Activated T-cell treated with anti-CD3 and anti-CD28 coated beads for 4 hours (primary cell): ENCODE measurements around the gene SLFN12L.
"Not testable (repeated sequence)": the region's sequence is repeated elsewhere in the genome, so short reads cannot be mapped to it uniquely, and the experiment has no call there.

Source experiments
- DNase-seq: peaks from one replicate; pipeline ENCODE4 v3.0.0-alpha.2; 2020

The SLFN12L gene

GRCh38 chr17:35493040-35493439 lies 44.4 kb downstream of the SLFN12L start:
- no peak for DNase-seq

GRCh38 chr17:35491417-35491816 lies 46.1 kb downstream of the SLFN12L start:
- DNase-seq = no peak

- no peak for DNase-seq
Observed at GRCh38 chr17:35489944-35490343, 47.5 kb downstream of the SLFN12L start.

DNA sequence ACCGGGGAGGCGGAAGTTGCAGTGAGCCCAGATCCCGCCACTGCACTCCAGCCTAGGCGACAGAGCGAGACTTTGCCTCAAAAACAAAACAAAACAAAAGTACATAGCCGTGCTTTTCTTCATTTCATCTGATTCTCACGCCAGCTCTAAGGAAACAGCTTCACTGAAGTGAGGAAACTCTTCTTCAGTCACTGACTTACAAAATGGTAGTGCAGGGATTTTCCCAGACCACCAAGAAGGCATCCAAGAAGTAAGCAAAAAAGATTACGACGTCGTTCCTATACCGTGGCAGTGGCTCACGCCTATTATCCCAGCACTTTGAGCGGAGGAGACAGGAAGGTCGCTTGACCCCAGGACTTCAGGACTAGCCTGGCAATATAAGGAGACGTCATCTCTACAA lies 48.5 kb downstream of the SLFN12L start:
- DNase-seq = no peak

DNA sequence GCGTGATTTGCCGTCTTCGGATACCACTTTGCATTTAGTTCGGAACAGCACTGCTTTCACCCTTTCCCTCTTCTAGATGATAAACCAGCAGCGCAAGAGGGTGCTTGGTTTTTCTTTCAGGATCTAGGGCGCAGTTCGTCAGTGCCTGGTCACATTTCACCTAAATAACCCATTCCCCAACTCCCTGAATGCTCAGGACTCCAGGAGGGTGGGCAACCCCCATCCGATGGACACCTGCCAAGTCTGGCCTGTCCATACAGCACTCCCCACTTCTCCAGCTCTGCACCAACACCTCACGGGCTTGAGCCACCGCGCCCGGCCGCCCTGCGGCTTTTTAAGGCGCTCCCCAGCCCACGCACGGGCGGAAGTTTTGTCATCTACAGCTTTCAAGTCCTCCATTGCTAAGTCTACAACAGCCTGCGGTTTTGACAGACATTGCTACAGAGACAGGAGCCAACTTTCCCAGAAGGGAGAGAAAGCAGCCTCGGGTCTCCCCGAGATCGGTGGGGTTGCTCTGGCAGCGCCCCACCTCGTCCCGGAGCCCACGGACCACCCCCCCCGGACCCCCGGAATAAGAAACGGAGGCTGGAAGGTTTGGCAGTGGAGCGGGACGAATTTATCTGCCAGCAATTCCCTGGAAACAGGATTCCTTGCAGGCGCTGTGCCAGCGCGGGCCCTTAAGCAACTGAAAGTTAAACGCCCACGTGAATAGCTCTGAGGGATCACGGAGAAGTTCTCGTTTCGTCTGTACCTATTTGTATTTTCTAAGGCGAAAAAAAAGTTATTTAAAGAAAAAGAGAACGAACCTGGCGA lies 50.4 kb downstream of the SLFN12L start:
- peak; percentile 70 for DNase-seq

DNA sequence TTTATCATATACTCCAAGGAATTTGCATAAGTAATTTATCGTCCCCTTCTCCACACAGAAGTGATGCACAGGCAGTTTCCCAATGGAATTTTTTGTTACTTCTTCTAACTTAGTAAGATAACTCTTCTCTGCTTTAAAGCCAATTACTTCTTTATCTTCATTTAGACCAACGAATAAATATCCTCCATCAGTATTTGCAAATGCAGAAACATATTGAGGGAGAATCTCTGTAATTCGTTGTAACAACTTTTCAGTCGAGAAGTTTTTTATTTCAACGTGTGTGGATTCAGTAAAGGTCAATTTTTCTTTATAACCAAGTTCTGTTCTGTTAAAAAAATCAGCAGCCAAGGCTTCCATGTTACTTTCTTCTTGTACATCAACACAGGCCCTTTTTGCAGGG lies 58.2 kb downstream of the SLFN12L start:
- DNase-seq = no peak

DNA sequence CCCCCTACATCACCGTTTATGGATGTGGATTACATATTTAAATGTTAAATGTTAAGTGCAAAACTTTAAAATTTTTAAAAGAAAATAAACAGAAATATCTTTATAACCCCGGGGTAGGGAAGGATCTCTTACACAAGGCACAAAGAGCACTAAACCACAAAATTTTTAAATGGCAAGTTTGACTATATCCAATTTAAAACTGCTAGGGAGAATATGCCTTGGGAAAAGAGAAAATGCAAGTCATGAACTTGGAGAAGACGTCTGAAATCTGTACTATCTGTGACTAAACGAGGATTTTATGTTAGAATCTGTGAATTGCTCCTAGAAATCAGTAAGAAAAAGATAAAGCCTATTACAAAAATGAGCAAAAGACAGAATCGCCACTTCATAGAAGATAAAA lies 60.2 kb downstream of the SLFN12L start:
- no peak for DNase-seq

DNA sequence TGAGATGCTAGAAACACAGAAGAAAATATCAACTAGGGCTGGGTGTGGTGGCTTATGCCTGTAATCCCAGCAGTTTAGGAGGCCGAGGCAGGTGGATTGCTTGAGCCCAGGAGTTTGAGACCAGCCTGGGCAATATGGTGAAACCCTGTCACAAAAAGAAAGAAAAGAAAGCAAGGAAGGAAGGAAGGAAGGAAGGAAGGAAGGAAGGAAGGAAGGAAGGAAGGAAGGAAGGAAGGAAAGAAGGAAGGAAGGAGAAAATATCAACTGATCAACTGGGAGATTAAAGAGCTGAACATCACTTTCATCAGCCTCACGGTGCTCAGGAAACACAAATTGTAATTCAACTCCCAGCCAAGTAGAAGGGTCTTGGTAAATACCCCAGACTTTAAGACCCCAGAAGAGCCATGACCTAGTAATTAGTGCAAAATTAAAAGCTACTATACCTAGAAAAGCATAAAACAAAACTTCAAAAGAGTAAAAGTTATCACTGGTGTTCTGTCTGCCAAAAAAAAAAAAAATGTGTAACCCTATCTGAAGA lies 61.1 kb downstream of the SLFN12L start:
- no peak for DNase-seq

DNA sequence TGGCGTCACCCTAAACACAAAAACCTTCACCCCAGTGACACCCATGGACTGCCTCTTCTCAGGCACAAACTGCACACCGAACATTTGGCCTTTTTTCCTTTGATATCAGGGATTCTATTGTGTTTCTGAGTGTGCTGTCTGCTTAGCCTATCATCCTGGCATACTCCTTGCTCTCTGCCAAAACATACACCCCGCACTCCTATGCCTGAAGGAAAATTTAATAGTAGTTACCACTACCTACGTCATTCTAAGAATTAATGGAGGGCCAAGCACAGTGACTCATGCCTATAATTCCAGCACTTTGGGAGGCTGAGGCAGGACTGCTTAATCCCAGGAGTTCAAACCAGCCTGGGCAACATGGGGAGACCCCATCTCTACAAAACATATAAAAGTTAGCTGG lies 69.0 kb downstream of the SLFN12L start:
- no peak for DNase-seq

- DNase-seq = no peak
Observed at GRCh38 chr17:35467824-35468223, 69.7 kb downstream of the SLFN12L start.

DNA sequence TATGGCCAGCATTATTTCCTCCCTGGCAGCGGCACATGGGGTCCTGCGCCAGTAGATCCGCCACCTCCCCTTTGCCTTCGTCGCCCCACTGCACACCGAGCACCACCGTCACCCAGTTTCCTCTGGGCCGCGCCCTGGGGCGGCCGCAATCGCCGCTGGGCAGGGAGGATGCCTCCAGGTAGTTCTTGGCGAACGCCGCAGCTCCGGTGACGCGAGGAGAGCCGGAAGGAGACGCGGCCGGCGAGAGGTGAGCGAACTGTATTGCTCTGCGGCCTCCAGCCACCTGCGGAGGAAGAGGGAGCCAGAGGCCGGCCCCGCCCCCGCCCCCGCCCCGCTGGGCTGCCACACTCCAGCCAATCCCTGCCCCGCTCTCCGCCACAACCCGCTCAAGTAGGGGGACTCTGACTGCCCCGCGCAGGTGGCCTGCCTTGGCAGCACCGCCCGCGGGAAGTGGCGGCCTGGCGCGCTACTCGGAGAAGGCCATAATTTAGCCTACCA lies 77.1 kb downstream of the SLFN12L start:
- DNase-seq = peak; percentile 18

DNA sequence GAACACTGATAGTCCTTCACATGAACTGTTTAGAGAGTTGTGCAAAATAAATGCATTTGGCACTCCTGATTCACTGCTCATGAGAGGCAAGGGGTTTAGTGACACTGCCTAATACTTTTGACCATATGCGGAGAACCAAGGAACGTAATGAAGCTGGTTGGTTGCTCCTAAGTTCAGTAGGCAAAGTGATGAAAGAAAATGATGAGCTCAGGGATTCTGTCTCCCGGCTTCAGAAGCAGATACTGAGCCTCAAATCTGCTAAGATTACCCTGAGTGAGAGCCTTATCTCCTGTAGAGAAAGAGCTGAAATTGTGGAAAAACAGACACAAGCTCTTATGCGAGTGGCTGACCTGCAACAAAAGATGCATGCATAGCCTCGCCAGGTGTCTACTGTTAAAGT lies 83.4 kb downstream of the SLFN12L start:
- not testable (repeated sequence) for DNase-seq

DNA sequence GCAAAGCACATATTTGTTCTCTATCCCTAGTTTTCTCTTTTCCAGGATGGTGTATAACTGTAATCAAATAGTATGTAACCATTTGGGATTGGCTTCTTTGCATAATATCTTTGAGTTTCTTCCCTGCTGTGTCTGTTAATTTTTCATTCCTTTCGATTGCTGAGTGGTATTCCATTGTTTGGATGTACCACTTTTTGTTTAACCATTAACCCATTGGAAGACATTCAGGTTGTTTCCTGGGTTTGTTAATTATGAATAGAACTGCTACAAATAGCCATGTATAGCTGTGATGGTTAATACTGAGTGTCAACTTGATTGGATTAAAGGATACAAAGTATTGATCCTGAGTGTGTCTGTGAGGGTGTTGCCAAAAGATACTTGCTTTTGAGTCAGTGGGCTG lies 84.3 kb downstream of the SLFN12L start:
- DNase-seq = no peak

DNA sequence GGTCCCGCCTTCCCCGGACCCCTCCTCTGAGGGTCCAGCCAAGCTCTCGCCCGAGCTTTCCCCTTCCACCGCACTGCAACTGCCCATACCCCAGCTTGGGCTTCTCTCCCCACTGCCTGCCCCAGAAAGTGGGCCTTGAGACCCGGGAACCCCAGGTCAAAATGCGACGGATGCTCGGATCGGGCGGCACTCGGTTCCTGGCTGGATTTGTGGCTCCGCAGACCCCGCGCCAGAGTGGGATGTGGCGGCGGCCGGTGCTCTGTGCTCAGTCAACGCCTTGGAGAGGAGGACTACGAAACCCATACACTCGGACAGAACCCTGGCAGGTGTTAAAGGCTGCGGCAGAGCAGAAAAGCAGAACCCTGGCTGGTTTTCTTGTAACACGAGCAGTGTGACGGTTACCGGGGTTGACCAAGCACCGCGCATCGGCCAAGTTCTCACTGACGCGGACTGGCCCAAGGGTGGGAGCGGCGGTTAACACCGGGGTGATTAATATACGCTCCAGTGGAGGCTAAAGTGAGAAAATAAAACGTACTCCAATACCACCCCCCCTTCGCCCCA lies 88.0 kb downstream of the SLFN12L start:
- DNase-seq = no peak

GRCh38 chr17:35448899-35449227 lies 88.6 kb downstream of the SLFN12L start:
- DNase-seq = no peak

GRCh38 chr17:35448214-35448898 lies 89.1 kb downstream of the SLFN12L start, which contains the start of gene SLFN13:
Gene SLFN13, minus strand, starts transcription at chr17:35448766. Its CDS starts 3,086 bp downstream, at chr17:35445680.
- peak; percentile 66 for DNase-seq

DNA sequence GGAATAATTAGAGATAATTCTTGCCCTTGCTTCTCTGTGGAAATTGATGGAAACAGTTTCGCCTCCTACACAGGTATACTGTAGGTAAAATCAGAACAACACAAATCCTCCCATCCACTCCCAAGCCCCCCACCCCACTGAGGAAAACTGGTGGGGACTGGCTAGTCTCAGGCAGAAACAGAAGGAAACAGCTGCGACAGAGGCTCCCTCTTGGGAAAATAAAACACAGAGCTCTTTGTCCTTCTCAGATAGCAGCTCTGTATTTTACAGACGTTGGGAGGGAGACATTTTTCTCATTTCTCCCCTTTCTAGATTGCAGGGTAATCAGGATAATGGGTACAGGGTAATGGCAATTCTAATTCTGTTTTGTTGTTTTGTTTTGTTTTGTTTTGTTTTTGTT lies 90.0 kb downstream of the SLFN12L start:
- no peak for DNase-seq

- DNase-seq = no peak
Observed at GRCh38 chr17:35438433-35438832, 99.0 kb downstream of the SLFN12L start.

DNA sequence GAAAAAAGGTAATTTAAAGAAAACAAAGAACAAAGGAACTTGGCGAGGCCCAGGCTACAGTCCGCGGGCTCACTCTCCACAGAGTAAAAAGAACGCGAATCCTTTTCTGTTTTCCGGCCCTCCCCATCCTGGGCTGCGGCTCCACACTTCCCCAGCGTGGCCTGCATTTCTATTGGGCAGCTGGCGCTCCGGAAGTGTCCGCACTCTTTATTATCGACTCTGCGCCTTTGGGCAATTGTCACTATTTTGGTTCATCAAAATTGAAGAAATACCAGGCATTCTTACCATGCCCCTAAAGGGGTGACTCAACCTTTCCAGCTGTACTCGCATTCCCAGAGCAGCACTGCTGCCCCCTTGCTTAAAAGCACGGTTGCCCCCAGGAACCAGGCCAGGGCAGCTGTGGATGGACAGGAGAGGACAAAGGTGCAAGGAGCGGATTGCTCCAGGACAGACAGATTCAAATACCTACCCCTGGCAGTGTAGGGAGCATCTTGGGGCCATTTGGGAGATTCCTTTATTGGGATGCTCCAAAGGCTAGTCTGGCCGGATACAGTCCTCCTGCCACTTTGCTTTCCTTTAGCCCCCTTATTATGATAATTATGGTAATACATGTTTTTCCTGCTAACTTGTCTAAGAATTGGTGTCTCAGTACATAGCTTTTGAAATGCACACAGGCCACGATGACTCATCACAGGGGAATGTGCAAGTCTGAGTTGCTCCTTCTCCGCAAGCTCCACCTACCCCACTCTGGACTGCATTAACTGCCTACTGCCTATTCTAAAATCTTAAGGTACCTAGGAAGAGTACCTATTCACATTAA lies 104.2 kb downstream of the SLFN12L start:
- DNase-seq = peak; percentile 64

DNA sequence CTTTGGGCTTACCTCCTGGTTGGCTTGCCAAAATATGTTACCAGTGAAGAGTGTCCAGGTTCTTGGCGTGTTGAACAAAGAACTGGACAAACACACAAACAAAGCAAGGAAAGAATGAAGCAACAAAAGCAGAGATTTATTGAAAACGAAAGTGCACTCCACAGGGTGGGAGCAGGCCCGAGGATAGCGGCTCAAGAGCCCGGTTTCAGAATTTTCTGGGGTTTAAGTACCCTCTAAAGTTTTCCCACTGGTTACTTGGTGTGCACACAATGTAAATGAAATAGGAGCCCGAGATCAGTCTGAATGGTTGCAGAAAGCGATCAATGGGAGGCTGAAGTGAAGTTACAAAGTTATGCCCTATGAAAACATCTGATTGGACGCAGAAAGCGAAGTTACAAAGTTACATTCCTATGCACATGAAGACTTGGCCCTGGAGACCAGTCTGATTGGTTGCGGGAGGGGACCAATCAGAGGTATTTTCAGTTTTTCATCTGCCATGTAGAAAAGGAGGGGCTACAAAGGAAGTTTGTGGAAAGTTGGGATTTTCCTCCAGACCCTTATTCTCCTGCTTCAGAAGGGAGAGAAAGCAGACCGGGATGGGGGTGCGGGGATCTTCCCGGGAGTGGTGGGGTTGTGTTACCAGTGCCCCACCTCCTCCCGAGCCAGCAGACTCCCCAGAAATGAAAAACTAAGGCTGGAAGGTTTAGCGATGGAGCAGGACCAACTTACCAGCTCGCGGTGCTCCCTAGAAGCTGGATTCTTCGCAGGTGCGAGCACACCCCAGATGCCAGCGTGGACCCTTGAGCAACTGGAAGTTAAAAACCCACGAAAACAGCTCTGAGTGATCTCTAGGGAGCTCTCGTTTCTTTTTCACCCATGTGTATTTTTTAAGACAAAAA lies 105.1 kb downstream of the SLFN12L start, which contains the start of gene SLFN12:
Gene SLFN12 (minus strand): TSS at position 325 of the 899 bp plus-strand sequence. CDS start 9,472 bp downstream, outside the sequence.
- peak; percentile 31 for DNase-seq

GRCh38 chr17:35429702-35430101 lies 107.8 kb downstream of the SLFN12L start:
- DNase-seq = no peak

GRCh38 chr17:35428229-35428628 lies 109.2 kb downstream of the SLFN12L start:
- no peak for DNase-seq
